Kidney (tissue), 14 donors: Measurements from ENCODE around the gene SLIT1. TPM values are rescaled to one million over a fixed set of nuclear protein-coding genes. Genes with fewer than 3 reads are reported as not detected.
A peak's percentile ranks its signal among the peaks of the same experiment; 100 is the strongest.

Source experiments
- DNase-seq, 5 donors: peaks; one replicate each; pipeline ENCODE4 v3.0.0-alpha.2; 2013 to 2020
- FAIRE-seq: peaks from 2 replicates; lab custom pipeline; 2012; peaks lifted over from hg19 to GRCh38; lab: Jason Lieb, UNC
- H3K27ac ChIP-seq, 2 donors: one replicate each; pipeline ENCODE4 v1.7.0; 2013; ENCODE audit warnings: low read depth in 2 of 2, low read length in 2 of 2, inconsistent platforms in 1 of 2
- H3K27me3 ChIP-seq: one replicate; pipeline ENCODE4 v1.7.1; 2013; ENCODE audit warnings: low read length, inconsistent platforms; ENCODE audit not compliant: control insufficient read depth, insufficient read depth
- H3K36me3 ChIP-seq, 3 donors: one replicate each; pipeline versions ENCODE4 v1.7.0 to v1.7.1; 2013; ENCODE audit warnings: low read length in 3 of 3, control low read depth in 1 of 3, inconsistent platforms in 1 of 3; ENCODE audit not compliant: insufficient read depth in 3 of 3, control insufficient read depth in 2 of 3
- H3K4me1 ChIP-seq, 3 donors: one replicate each; pipeline versions ENCODE4 v1.7.0 to v1.7.1; 2013; ENCODE audit warnings: low read length in 3 of 3, inconsistent platforms in 1 of 3, low read depth in 1 of 3; ENCODE audit not compliant: control insufficient read depth in 2 of 3, insufficient read depth in 2 of 3
- H3K4me3 ChIP-seq, 3 donors: one replicate each; pipeline versions ENCODE4 v1.7.0 to v1.8.1; 2013; ENCODE audit warnings: low read length in 3 of 3, control low read depth in 1 of 3, inconsistent platforms in 1 of 3
- H3K9ac ChIP-seq, 3 donors: one replicate each; pipeline versions ENCODE4 v1.7.0 to v1.7.1; 2013; ENCODE audit warnings: low read length in 3 of 3, control low read depth in 1 of 3, inconsistent platforms in 1 of 3
- H3K9me3 ChIP-seq, 3 donors: one replicate each; pipeline versions ENCODE4 v1.7.0 to v1.7.1; 2013; ENCODE audit warnings: low read length in 3 of 3, control low read depth in 1 of 3, inconsistent platforms in 1 of 3; ENCODE audit not compliant: control insufficient read depth in 2 of 3, insufficient read depth in 1 of 3
- CTCF ChIP-seq: IDR thresholded peaks from 3 replicates; pipeline ENCODE4 v1.5.1; 2012; ENCODE audit warnings: mild to moderate bottlenecking, moderate library complexity, borderline replicate concordance; ENCODE audit not compliant: insufficient read depth; ENCODE audit errors: extremely low read depth
- intact Hi-C: fragments of 100-400 bp; cut with DNase I; formaldehyde crosslinking; loops from one replicate; pipeline ENCODE4 v1.11.1; 2022
- polyA plus RNA-seq: library from polyadenylated mRNA; stranded (reverse); fragments of 350-450 nt; fragmentation: Illumina TruSeq; extraction: RNeasy Lipid Tissue Mini Kit (QIAGEN cat#74804); gene quantifications from one replicate; pipeline ENCODE4 v1.2.3, GENCODE V29; 2014; ENCODE audit warnings: low read depth, low replicate concordance; ENCODE audit not compliant: insufficient read depth
- total RNA-seq: library from RNA; stranded (reverse); fragmentation: NEBNext Ultra II Directional; extraction: Animal tissue kit (Norgen Biotek cat#: 25700); gene quantifications from one replicate; pipeline ENCODE4 v1.2.1, GENCODE V29; 2021
- donor health status: control.
- donor health status: control.
- donor health status: control.
- donor health status: control.
- donor health status: control.
- donor health status: DM: yes; HTN: yes; CAD: no.
- donor health status: Normal renal cell carcinoma (clear cell type).

Gene SLIT1
- total and polyA plus RNA-seq, 2 donors from 2014 or later, result 0.06 to 0.35 TPM

- Histone ChIP-seq H3K27ac (no peak overlapping the region), H3K27me3 (no peaks in the 10 kb centered on the region), H3K36me3 (peaks cover 4 to 25% (median 8%) of the 10 kb centered on the region in 3 donors), H3K4me3 (no peak overlapping the region), H3K9ac (no peak overlapping the region), H3K9me3 (no peaks in the 10 kb centered on the region), H3K4me1 (no peaks in the 10 kb centered on the region)
- intact Hi-C loops, result no loop called here
- FAIRE-seq (no peak), DNase-seq (no peak)
- TF ChIP-seq CTCF, result no peak
Measured at GRCh38 chr10:96955794-96956193, 230.0 kb downstream of the SLIT1 start.

- FAIRE-seq (no peak), DNase-seq (no peak)
- Histone ChIP-seq H3K27ac (no peak overlapping the region), H3K9ac (no peak overlapping the region), H3K4me3 (no peak overlapping the region), H3K4me1 (no peaks in the 10 kb centered on the region), H3K9me3 (no peaks in the 10 kb centered on the region), H3K36me3 (peaks cover 6 to 25% (median 10%) of the 10 kb centered on the region in 3 donors), H3K27me3 (no peaks in the 10 kb centered on the region)
- intact Hi-C loops, result no loop called here
- TF ChIP-seq CTCF, result no peak
Measured at GRCh38 chr10:96951954-96952353, 233.8 kb downstream of the SLIT1 start.

GRCh38 chr10:96949039-96949683 lies 236.6 kb downstream of the SLIT1 start:
- no peak overlapping the region for H3K27ac ChIP-seq
- H3K4me3 ChIP-seq, result no peak overlapping the region
- intact Hi-C loops, result no loop called here
- peaks cover 2 to 4% (median 2%) of the 10 kb centered on the region in 3 donors for H3K36me3 ChIP-seq
- no peaks in the 10 kb centered on the region for H3K27me3 ChIP-seq
- H3K4me1 ChIP-seq, result no peaks in the 10 kb centered on the region
- FAIRE-seq (peak; percentile 35), DNase-seq (no peak)
- H3K9me3 ChIP-seq, result no peaks in the 10 kb centered on the region
- no peak for TF ChIP-seq CTCF
- no peak overlapping the region for H3K9ac ChIP-seq

Other genes starting within 250 kb of the SLIT1 start
- gene ARHGAP19, start 106.7 kb upstream of the SLIT1 start, total RNA-seq, result 10.6 TPM
- 5.3 TPM for gene ARHGAP19, start 106.7 kb upstream of the SLIT1 start, polyA plus RNA-seq
- 7.0 TPM for gene FRAT1, start 133.3 kb upstream of the SLIT1 start, total RNA-seq
- gene FRAT1, start 133.3 kb upstream of the SLIT1 start, polyA plus RNA-seq, result 2.1 TPM
- 16.8 TPM for gene FRAT2, start 148.8 kb upstream of the SLIT1 start, total RNA-seq
- 5.4 TPM for gene FRAT2, start 148.8 kb upstream of the SLIT1 start, polyA plus RNA-seq
- 30.0 TPM for gene RRP12, start 215.4 kb upstream of the SLIT1 start, total RNA-seq
- gene RRP12, start 215.4 kb upstream of the SLIT1 start, polyA plus RNA-seq, result 9.7 TPM
- gene PGAM1, start 240.2 kb upstream of the SLIT1 start, total RNA-seq, result 161 TPM
- gene PGAM1, start 240.2 kb upstream of the SLIT1 start, polyA plus RNA-seq, result 328 TPM